B cell (primary cell): ENCODE data around the gene DOCK4.

Experiments
- EZH2 ChIP-seq: IDR thresholded peaks from 2 replicates; pipeline ENCODE4 v1.6.1; 2012; ENCODE audit warnings: borderline replicate concordance, low read depth, mild to moderate bottlenecking, moderate library complexity, low read length; ENCODE audit not compliant: insufficient read depth, poor library complexity, severe bottlenecking
- TF ChIP-seq, protein P1 (sequence below): fragments of 200-600 bp; IDR thresholded peaks from one replicate; pipeline ENCODE4 v1.8.0; 2022; ENCODE audit warnings: antibody characterized with exemption, mild to moderate bottlenecking

DNA sequence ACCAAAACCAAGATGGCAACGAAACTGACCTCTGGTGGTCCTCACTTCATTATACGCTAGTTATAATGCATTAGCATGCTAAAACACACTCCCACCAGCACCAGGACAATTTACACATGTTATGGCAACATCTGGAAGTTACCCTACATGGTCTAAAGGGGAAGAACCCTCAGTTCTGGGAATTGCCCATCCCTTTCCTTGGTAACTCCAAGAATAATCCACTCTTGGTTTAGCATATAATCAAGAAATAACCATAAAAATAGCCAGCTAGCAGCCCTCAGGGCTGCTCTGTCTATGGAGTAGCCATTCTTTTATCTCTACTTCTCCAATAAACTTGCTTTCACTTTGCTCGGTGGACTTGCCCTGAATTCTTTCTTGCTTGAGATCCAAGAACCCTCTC, 191.1 kb downstream of the DOCK4 start:
- TF ChIP-seq, protein P1, sequence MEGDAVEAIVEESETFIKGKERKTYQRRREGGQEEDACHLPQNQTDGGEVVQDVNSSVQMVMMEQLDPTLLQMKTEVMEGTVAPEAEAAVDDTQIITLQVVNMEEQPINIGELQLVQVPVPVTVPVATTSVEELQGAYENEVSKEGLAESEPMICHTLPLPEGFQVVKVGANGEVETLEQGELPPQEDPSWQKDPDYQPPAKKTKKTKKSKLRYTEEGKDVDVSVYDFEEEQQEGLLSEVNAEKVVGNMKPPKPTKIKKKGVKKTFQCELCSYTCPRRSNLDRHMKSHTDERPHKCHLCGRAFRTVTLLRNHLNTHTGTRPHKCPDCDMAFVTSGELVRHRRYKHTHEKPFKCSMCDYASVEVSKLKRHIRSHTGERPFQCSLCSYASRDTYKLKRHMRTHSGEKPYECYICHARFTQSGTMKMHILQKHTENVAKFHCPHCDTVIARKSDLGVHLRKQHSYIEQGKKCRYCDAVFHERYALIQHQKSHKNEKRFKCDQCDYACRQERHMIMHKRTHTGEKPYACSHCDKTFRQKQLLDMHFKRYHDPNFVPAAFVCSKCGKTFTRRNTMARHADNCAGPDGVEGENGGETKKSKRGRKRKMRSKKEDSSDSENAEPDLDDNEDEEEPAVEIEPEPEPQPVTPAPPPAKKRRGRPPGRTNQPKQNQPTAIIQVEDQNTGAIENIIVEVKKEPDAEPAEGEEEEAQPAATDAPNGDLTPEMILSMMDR = no peak
- TF ChIP-seq EZH2 = no peak
